Measurements from ENCODE around the gene SPATA31D4.

Gene SPATA31D4

DNA sequence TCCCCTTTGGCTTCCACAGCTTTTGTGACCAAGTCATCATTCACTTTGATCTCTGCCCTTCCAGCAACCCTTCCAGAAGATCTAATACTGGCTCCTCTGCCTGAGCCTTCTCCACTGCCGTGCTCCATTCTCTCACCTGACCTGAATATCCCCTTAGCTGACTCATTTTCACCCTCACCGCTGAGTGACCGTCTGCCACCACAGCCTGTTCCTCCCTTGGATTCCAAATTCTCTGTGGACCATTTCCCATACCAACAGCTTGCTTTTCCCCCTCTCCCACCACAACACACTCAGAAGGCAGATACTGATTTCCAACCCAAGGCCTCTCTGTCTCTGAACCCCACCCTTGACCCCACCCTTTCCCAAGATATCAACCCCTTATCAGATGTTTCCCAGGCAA, 39.8 kb downstream of the SPATA31D4 start:
- no peak for DNase-seq

DNA sequence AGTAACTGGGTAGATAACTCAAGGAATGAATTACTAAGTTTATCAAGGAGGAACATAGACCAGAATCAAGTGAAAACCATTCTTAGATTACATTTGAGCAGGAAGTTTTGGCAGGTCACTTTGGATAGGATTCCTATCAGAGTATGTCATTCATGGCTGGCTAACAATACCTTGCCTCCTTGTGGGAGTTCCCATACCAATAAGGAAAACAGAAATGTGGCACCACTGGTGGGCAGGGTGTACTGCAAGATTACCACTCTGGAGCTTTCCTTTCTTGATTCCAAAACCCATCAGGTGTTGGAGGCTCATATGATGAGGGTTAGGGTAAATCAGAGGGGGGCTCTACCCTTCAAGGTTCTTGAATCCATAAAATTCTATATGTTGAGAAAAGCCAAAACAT, 41.7 kb downstream of the SPATA31D4 start:
- DNase-seq: no peak

DNA sequence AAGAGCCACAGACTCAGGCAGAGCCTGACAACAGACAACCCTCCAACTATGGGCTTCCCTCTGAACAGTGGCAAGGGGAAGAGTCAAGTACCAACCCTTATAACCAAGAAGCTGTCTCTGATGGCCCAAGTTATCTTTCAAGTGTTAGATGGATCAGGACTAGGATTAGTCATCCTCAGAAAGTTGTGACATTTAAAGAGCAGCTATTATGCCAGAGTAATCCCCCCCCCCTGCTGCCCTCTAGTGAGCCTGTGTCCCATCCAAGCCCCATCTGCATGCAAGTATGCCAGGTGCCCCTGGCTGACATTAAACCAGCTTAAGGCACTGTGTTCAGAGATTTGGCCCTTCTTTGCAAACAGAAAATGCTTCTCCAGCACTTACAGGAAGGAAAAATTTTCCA, 43.5 kb downstream of the SPATA31D4 start:
- DNase-seq: no peak

DNA sequence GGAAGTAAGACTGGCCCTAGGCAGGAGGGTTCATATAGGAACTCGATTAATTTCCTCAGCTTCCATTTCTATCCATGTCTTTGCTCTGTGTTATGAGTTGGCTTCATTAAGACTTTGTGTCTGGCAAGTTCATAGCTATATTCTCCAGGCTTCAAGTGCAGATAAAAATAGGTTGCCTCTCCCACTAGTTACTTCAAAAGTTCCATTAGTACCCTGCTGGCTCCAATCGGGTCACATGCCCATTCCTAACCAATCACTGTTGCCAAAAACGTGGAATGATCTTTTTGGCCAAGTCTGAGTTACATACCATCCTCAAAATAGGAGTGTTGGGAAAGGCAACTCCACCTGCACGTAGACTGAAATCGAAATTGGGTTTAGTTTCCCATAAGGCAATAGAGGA, 46.5 kb downstream of the SPATA31D4 start:
- DNase-seq: no peak

DNA sequence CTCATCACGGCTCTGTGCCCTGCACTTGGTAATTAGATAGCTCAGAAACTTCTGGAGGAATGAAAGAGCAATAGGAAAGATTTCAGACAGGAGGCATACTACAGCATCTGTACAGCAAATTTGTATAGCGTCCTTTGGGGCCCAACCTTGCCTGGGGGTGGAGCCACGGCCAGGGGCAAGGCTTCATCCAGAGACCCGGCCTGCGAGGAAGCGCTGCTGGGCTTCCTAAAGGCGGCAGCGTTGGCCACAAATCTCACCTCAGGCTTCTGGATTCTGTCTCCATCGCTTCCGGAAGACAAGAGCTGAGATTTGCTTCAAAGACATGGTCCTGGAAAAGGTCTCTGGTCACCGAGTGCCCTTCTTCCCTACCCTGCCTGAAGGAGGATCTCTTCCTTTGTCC, 48.1 kb downstream of the SPATA31D4 start:
- no peak for DNase-seq

GRCh38 chr9:81979196-81979595, 51.0 kb downstream of the SPATA31D4 start:
- DNase-seq: no peak

DNA sequence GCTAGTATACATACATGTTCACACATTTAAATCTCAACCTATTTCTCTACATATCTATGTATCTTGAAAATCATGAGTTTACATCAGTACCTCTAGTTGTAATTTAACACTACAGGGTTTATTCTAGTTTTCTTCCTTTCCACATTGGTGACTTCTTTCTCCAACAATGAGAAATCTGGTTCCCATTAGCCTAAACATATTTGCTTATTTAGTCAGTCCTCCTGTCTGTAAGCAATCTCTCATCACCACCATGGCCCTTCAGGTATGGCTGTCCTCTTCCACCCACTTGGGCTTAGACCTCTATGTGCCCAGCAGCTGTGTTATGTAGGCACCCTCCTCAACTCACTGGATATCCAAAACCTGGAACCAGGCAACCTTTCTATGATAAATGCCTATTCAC, 52.3 kb downstream of the SPATA31D4 start:
- no peak for DNase-seq

- no peak for DNase-seq
Measured at GRCh38 chr9:81981883-81982282, 53.7 kb downstream of the SPATA31D4 start.

Data from stimulated activated naive CD4-positive, alpha-beta T cell (primary cell).